ENCODE measurements around the gene SLC17A8.

SLC17A8 gene

DNA sequence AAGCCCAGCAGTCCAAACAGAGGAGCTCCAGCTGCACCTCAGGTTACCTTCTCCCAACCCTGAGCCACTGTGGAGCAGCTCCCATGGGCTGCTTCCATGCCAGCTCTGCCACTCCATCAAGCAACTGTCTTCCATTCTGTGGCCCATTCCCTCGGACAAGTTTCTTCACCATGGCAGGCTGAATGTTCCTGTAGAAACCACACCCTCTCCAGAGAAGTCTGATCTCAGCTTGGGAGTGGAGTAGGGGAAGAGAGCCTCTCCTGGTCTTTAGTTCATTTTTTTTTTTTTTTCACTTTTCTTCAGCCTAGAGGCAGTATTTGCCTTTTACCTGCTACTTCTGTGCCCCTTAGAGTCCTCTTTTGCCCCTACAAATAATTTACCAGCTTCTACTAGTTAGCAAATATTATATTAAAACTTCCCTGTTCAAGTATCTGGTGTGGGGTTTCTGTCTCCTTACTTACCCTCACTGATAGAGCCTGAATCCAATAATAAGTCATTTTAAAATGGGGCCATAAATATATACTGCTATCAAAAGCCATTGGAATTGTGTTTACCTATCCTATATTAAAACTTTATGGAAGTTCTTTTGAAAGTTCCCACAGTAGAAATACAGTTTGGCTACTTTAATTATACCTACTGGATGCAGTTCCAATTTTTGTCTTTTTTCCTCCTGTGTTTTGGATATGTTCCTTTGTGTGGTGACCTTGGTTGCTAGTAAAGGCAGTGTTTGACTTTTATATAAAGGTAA is 11.7 kb upstream of the SLC17A8 start:
- DNase-seq (ENCODE audit: insufficient read length) (no peak), FAIRE-seq (no peak)
- TF ChIP-seq POLR2AphosphoS5 (IDR thresholded peaks at IDR 0.05; ENCODE audit: low read depth, low read length) (no peak), TAF1 (IDR thresholded peaks at IDR 0.05; ENCODE audit: borderline replicate concordance, low read depth, low read length) (no peak), POLR2A (IDR thresholded peaks at IDR 0.05; ENCODE audit: low read depth, low read length) (no peak)

GRCh38 chr12:100346660-100347059 is 10.2 kb upstream of the SLC17A8 start:
- TF ChIP-seq POLR2A (IDR thresholded peaks at IDR 0.05; ENCODE audit: low read depth, low read length) (no peak), TAF1 (IDR thresholded peaks at IDR 0.05; ENCODE audit: borderline replicate concordance, low read depth, low read length) (no peak), POLR2AphosphoS5 (IDR thresholded peaks at IDR 0.05; ENCODE audit: low read depth, low read length) (no peak)
- DNase-seq (ENCODE audit: insufficient read length) (no peak), FAIRE-seq (no peak)

DNA sequence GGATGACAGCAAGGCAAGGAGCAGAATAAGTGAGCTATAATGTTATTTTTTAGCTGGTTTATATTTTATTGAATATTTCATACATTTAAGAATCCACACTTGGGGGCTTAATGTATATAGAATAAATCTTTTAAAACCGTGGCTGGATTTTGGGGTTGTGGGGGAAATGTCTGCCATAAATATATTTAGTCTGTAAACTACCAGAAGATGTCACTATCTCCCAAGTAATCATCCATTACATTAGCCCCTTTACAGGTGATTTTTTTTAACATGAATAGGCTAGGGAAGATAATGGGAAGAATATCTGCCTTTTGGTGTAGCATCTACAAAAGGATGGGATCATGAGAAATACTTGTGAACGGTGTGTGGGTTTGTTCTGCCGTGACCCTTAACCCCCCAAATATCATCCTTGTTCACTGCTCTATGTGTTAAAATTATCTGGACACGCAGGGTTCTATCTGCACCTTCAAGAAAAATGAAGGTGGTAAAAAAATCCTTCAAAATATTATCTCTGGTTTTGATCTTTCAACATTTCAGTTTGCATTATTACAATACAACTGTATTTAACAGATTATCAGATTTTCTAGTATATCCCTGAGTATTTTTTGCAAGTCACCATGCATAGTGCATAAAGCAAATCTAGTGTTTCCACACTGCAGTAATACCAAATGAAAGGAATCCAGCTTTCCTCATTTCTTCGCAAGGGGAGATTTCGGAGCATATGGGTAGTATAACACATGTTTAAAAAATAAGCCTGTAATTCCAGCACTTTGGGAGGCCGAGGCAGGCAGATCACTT is 8.0 kb upstream of the SLC17A8 start:
- FAIRE-seq: no peak
- TF ChIP-seq POLR2A (IDR thresholded peaks at IDR 0.05; ENCODE audit: low read depth, low read length) (no peak), TAF1 (IDR thresholded peaks at IDR 0.05; ENCODE audit: borderline replicate concordance, low read depth, low read length) (no peak), POLR2AphosphoS5 (IDR thresholded peaks at IDR 0.05; ENCODE audit: low read depth, low read length) (no peak)
- DNase-seq (ENCODE audit: insufficient read length): no peak

DNA sequence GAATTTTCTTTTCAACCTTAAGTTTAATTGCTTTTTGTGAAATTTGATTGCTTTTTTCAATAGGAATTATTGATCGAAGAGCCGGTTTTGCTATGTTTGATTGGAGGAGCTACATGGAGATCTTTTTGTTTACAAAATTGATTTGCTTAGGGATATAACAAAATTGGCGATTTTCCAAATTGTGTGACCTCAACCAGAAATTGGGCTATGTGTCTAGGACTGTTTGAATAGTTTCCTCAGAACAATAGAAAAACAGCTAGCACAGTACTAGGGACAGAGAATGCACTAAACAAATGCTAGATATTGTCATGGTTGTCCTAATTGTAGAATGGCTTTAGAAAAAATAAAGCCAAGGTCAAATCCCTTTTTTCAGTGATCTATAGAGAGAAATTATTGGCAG is 2.4 kb downstream of the SLC17A8 start:
- FAIRE-seq (no peak), DNase-seq (ENCODE audit: insufficient read length) (no peak)
- no peak for TF ChIP-seq TAF1 (IDR thresholded peaks at IDR 0.05; ENCODE audit: borderline replicate concordance, low read depth, low read length)
- TF ChIP-seq POLR2A (IDR thresholded peaks at IDR 0.05; ENCODE audit: low read depth, low read length): no peak
- TF ChIP-seq POLR2AphosphoS5 (IDR thresholded peaks at IDR 0.05; ENCODE audit: low read depth, low read length): no peak

DNA sequence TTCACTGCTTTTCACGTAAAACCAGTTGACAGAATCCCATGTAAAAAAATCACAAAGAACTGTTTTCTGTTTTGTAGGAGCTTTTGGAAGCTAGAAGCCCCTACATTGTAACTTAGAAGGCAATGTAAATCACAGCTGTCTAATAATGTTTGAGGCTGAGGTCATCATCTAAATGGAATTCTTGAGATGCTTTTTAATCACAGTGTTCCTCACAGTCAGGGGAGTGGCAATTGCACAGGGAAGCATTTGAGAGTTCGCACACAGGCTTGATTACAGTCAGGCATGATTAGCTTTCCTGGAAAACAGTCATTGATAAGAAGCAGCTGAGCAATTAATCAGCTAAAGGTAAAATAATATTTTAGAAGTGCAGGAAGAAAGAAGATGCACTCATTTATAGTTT is 2.9 kb downstream of the SLC17A8 start:
- TF ChIP-seq TAF1 (IDR thresholded peaks at IDR 0.05; ENCODE audit: borderline replicate concordance, low read depth, low read length) (no peak), POLR2AphosphoS5 (IDR thresholded peaks at IDR 0.05; ENCODE audit: low read depth, low read length) (no peak)
- DNase-seq (ENCODE audit: insufficient read length) (no peak), FAIRE-seq (no peak)

GRCh38 chr12:100360450-100360849 is 3.6 kb downstream of the SLC17A8 start:
- DNase-seq (ENCODE audit: insufficient read length) (no peak), FAIRE-seq (no peak)
- TF ChIP-seq POLR2AphosphoS5 (IDR thresholded peaks at IDR 0.05; ENCODE audit: low read depth, low read length): no peak
- TF ChIP-seq TAF1 (IDR thresholded peaks at IDR 0.05; ENCODE audit: borderline replicate concordance, low read depth, low read length): no peak
- no peak for TF ChIP-seq POLR2A (IDR thresholded peaks at IDR 0.05; ENCODE audit: low read depth, low read length)

- DNase-seq (ENCODE audit: insufficient read length) (no peak), FAIRE-seq (no peak)
- TF ChIP-seq POLR2AphosphoS5 (IDR thresholded peaks at IDR 0.05; ENCODE audit: low read depth, low read length): no peak
- no peak for TF ChIP-seq TAF1 (IDR thresholded peaks at IDR 0.05; ENCODE audit: borderline replicate concordance, low read depth, low read length)
- no peak for TF ChIP-seq POLR2A (IDR thresholded peaks at IDR 0.05; ENCODE audit: low read depth, low read length)
These were observed 7.5 kb downstream of the SLC17A8 start for GRCh38 chr12:100364324-100364723.

DNA sequence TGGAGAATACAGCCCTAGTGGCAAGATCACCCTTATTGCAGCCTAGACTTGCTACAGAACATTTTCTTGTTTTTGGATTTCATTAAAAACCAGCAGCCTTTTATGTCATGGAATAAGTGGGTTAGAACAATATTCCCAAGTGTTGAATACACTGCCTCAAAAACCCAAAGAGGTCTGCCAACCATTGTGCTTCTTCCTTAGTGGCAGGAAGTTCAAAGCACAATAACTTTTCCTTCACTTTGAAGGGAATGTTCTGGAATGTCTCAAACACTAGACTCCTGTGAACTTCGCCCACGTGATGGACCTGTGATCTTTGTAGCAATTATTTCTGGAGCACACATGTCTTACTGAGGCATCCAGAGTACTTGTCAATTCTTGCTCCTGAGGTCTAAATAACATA is 8.5 kb downstream of the SLC17A8 start:
- no peak for TF ChIP-seq TAF1 (IDR thresholded peaks at IDR 0.05; ENCODE audit: borderline replicate concordance, low read depth, low read length)
- TF ChIP-seq POLR2A (IDR thresholded peaks at IDR 0.05; ENCODE audit: low read depth, low read length): no peak
- TF ChIP-seq POLR2AphosphoS5 (IDR thresholded peaks at IDR 0.05; ENCODE audit: low read depth, low read length): no peak
- FAIRE-seq: no peak
- DNase-seq (ENCODE audit: insufficient read length): no peak

- no peak for FAIRE-seq
- no peak for DNase-seq (ENCODE audit: insufficient read length)
- TF ChIP-seq POLR2A (IDR thresholded peaks at IDR 0.05; ENCODE audit: low read depth, low read length) (no peak), TAF1 (IDR thresholded peaks at IDR 0.05; ENCODE audit: borderline replicate concordance, low read depth, low read length) (no peak), POLR2AphosphoS5 (IDR thresholded peaks at IDR 0.05; ENCODE audit: low read depth, low read length) (no peak)
These were observed 11.2 kb downstream of the SLC17A8 start for GRCh38 chr12:100368066-100368465.

DNA sequence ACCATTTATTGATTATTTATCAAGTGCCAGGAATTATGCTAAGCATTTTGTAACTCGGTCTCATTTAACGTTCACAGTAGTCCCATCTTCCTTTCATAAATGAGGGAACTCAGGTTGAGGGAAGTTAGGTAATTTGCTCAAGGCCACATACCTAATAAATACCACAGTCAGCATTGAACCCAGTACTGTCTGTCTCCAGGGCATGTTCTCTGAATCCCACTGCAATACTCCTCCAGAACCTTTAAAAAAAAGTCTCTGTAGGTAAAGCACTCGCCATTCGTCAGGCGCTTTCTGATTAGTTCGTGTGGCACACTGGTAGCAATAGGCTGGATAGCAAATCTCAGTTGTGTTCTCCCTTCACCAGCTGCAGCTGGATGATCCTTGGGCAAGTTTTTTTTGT is 14.3 kb downstream of the SLC17A8 start:
- FAIRE-seq (no peak), DNase-seq (ENCODE audit: insufficient read length) (no peak)
- no peak for TF ChIP-seq POLR2AphosphoS5 (IDR thresholded peaks at IDR 0.05; ENCODE audit: low read depth, low read length)
- TF ChIP-seq POLR2A (IDR thresholded peaks at IDR 0.05; ENCODE audit: low read depth, low read length): no peak
- no peak for TF ChIP-seq TAF1 (IDR thresholded peaks at IDR 0.05; ENCODE audit: borderline replicate concordance, low read depth, low read length)

DNA sequence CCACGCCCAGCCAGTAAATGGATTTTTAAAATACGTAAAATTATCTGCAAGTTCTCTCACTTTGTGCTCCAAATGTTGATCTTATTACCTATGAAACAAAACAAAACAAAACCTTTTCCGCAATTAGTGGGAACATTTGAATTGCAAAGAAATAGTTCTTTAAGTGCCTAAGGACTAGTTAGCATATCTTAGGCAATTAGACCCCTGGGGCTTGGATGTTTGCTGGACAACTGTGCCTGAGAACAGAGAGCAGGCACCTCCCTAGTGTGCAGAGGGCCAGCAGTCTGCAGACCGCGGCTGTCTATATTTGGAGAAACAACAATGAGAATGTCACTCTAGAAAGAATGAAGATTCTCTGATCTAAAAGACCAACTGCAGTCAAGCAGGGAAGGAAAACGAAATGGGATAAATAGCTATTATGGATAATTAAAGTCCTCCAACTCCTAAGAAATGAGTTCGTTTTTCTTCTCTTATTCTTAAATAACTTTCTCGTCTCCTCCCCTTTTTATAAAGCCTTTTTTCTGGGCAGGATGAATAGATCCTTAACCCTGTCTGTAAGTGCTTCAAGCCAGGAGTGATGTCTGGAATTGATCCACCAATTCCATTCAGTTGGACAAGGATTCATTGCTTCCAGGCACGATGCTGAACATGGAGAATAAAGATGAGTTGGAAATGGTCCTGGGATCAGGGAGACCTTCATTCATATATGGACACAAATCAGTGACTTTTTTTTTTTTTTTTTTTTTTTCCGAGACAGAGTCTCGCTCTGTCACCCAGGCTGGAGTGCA is 16.2 kb downstream of the SLC17A8 start:
- DNase-seq (ENCODE audit: insufficient read length): no peak
- no peak for TF ChIP-seq TAF1 (IDR thresholded peaks at IDR 0.05; ENCODE audit: borderline replicate concordance, low read depth, low read length)
- no peak for TF ChIP-seq POLR2AphosphoS5 (IDR thresholded peaks at IDR 0.05; ENCODE audit: low read depth, low read length)
- no peak for TF ChIP-seq POLR2A (IDR thresholded peaks at IDR 0.05; ENCODE audit: low read depth, low read length)
- no peak for FAIRE-seq
